GM21390 (cell line): ENCODE measurements around the gene PEX1.
"Not testable (repeated sequence)": the region's sequence is repeated elsewhere in the genome, so short reads cannot be mapped to it uniquely, and the experiment has no call there.

ENCODE experiments used
- ATAC-seq: cut with Tn5 transposase; IDR thresholded peaks from one replicate; pipeline ENCODE4 v1.9.1; 2021; ENCODE audit not compliant: unreplicated experiment

The PEX1 gene

DNA sequence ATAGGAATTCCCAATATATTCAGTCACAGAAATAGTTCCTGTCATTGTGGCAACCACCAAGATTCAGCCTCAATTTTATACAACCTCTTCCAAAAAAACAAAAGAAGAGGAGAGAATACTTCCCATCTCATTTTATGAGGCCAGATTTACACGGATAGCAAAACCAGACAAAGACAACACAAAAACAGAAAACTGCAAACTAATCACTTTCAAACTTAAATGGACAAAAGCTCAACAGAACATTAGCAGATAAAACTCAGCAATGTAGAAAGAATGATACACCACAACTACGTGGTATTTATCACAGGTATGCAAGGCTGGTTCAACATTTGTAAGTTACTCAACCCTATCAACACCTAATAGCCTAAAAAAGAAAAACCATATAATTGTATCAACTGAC, 22.0 kb downstream of the PEX1 start:
- no peak for ATAC-seq

GRCh38 chr7:92504563-92504962, 23.8 kb downstream of the PEX1 start:
- ATAC-seq = no peak

GRCh38 chr7:92503767-92504166, 24.6 kb downstream of the PEX1 start:
- ATAC-seq = no peak

DNA sequence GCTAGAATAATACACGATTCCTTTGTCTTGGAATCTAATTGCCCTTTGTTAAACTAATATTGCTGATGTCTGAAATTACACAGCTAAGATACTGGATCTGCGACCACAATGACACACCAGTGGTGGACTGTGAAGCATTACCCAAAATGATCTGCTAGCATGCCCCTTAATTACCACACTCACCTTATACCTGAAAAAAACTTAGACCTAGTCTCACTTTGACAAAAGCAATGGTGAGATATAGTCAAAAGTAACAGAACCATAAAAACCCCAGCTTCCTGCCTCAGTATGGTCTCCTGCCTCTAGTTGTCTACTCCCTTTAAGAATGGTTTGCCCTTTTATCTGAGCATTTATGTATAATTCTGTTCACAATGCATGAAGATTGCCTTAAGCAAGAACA, 29.8 kb downstream of the PEX1 start:
- ATAC-seq = no peak

DNA sequence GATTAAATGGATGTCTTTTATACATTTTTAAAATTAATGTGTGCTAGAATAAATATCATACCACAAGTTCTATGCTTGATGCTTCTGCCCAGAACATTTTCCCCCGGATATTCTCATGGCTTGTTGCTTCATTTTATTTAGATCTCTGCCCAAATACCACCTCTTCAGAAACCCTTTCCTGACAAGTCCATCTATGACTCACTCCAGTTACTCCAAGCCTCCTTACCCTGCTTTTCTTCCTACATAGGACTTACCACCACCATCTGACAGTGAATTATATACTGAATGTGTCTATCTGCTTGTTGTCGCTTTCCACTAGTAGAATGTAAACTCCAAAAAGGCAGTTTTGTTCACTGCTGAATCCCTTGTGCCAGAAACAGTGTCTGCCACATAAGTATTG, 31.4 kb downstream of the PEX1 start:
- no peak for ATAC-seq

GRCh38 chr7:92489634-92490033, 38.7 kb downstream of the PEX1 start:
- no peak for ATAC-seq

GRCh38 chr7:92487804-92488203, 40.5 kb downstream of the PEX1 start:
- ATAC-seq = no peak

GRCh38 chr7:92485974-92486373, 42.3 kb downstream of the PEX1 start:
- ATAC-seq = no peak

DNA sequence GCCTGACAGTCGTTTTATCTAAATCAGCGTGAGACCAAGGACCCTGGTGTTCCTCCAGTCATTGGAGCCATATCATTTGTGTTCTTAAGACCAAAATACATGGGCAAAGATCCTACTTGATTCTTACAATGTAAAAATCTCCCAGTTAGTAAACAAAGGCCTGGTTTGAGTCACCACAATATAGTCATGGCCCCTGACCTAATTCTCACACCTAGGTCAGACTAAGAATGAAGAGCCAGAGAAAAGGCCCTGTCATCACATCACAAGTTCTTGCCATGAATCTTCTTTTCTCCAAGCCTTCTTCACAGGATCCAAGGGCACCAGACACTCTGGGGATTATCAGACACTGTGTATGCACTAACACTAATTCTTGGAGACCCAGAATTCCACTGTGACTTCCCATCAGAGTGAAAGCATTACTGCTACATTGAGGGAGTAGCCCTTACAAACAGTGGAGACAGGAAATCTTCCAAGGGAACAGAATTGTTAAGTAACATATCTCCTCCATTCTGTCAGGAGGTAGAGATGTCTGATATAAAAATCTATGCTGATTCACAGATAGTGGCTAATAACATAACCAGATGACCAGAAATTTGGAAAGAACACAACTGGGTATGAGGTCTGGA, 42.9 kb downstream of the PEX1 start:
- ATAC-seq = no peak

GRCh38 chr7:92484226-92484625, 44.1 kb downstream of the PEX1 start:
- ATAC-seq = not testable (repeated sequence)

GRCh38 chr7:92483624-92484023, 44.7 kb downstream of the PEX1 start:
- ATAC-seq = not testable (repeated sequence)

- ATAC-seq = not testable (repeated sequence)
Observed at GRCh38 chr7:92479146-92479545, 49.2 kb downstream of the PEX1 start.

GRCh38 chr7:92478711-92479110, 49.6 kb downstream of the PEX1 start:
- ATAC-seq = no peak

DNA sequence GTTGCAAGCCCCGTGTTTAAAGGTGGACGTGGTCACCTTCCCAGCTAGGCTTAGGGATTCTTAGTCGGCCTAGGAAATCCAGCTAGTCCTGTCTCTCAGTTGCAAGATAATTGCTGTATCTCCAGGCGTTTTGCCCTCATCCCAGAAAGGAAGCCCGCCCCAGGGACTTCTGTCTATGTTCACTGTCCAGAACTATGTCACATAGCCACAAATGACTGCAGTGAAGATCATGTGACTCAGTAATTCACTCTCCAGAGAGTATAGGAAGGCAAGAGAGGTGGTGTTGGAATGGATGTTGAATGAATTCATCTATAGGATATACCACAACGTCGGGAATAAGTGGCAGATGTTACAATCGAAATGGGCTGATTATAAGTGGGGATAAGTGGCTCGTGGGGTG, 50.2 kb downstream of the PEX1 start:
- no peak for ATAC-seq

GRCh38 chr7:92477681-92478080, 50.6 kb downstream of the PEX1 start, which contains the start of gene ERVW-1:
TSS of gene ERVW-1 (minus strand) at chr7:92477946. CDS start at chr7:92470381, 7,565 bp downstream.
- ATAC-seq = not testable (repeated sequence)

GRCh38 chr7:92475851-92476590, 52.3 kb downstream of the PEX1 start:
- ATAC-seq = not testable (repeated sequence)

DNA sequence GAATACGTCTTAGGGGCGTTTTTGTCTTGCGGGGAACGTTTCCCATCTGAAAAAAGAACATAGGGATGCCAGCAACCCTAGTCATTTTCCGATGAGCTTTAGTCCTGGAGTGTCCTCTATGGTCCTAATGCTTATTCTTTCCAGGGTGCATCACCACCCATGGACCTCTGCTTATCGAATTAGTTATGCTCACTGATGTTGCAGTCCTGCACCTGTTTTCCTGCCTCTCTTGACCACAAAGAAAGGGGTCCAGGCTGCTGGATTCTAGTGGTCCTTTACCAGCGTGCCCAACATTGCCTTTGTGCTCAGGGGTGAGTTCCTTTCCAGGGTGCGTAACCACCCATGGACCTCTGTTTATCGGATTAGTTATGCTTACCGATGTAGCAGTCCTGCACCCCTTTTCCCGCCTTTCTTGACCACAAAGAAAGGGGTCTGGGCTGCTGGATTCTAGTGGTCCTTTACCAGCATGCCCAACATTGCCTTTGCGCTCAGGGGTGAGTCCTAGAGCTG, 53.0 kb downstream of the PEX1 start:
- ATAC-seq = not testable (repeated sequence)

DNA sequence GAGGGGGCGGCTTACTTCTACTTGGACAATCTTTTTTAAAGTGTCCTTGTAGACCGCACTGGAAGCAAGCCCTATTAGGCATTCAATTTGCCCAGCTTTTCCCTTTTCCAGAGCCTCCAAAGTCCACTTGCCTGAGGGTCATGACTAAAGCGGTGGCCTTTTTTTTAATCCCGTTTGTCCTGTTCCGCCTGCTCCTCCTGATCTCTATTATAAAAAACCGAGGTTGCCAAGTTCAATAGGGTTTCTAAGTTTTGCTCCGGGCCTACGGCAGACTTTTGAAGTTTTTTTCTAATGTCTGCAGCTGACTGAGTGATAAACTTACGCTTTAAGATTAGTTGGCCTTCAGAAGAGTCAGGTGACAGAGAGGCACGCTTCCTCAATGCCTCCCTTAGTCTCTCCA, 54.3 kb downstream of the PEX1 start:
- not testable (repeated sequence) for ATAC-seq

GRCh38 chr7:92468589-92468988, 59.7 kb downstream of the PEX1 start:
- not testable (repeated sequence) for ATAC-seq

GRCh38 chr7:92466682-92467081, 61.6 kb downstream of the PEX1 start:
- ATAC-seq = no peak

DNA sequence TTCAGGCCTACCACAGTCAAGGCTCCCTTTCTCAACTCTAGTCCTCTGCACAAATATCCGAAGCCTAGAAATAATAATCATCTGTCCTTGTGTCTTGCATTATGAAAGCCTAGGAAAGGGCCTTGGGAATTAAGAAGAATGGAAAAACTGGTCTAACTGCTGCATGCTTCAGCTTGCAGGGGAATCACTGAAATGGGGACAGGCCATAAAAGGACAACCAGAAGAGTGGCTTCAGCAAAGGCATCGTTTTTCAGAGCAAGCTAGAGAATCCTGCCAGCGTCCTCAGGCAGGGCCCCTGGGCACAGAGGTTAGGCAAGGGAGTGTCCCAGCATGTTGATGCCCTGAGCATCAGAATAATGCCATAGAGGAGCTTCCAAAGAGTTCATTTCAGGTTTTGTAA, 63.8 kb downstream of the PEX1 start:
- no peak for ATAC-seq

DNA sequence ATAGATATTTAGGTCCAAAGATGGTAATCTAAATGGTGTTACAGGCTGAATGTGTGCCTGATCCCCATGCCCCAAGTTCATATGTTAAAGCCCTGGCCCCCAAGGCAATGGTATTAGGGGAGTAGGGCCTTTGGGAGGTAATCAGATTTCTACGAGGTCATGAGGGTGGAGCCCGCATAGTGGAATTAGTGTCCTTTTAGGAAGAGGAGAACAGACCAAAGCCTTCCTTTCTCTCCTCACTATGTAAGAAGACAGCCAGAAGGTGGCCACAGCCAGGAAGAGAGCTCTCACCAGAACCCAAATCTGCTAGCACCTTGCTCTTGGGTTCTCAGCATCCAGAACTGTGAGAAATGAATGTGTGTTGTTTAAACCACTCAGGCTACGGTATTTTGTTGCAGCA, 65.8 kb downstream of the PEX1 start:
- no peak for ATAC-seq
